Measurements from ENCODE around the gene GBF1. TPM values are rescaled to one million over a fixed set of nuclear protein-coding genes. Genes with fewer than 3 reads are reported as not detected.

GBF1 gene
- total and polyA plus RNA-seq, 2 of the 13 experiments (the other 11 are each of a cell fraction or from before 2014, with no cell fraction given), result 17.1 to 21.9 TPM

DNA sequence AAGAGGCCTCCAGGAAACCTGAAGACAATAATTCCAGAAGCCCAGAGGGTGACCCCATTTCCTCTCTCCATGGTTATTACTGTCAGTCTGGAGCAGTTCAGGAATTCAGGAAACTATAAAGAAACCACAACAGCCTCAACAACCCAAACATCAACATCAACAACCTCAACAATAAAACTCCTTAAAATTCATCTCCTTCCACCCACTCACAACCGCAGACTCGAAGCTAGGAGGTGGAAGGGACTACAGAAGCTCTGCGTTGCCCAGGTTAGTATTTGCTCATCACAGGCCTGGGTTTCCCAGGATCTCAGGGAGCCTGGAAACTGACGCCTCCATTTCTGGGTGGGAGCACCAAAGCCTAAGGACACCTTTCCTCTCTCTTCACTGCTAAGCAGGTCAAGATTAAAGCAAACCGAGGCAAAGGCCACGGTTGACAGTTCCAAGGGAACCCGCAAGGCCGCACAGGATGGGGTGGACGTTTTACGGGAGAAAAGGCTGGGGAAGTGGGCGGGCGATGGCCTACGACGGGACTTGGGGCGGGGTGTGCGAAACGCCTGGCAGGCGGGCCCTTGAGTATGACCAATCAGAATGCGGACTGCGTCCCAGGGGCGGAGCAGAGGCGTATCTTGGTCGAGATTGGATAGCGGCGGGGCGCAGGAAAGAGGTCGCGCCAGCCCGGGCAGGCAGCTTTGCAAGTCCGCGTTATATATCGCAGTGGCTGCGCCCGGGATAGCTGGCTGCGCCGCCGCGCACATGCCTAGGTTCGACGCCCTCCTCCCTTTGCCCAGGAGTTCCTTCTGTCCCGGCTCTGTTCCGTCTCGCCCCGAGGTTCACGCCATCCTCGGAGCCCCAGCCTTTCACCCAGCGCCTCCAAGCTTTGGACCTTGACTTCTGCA is 19.4 kb upstream of the GBF1 start, which contains the start of gene ELOVL3 (continued):
- TF ChIP-seq, protein P1, sequence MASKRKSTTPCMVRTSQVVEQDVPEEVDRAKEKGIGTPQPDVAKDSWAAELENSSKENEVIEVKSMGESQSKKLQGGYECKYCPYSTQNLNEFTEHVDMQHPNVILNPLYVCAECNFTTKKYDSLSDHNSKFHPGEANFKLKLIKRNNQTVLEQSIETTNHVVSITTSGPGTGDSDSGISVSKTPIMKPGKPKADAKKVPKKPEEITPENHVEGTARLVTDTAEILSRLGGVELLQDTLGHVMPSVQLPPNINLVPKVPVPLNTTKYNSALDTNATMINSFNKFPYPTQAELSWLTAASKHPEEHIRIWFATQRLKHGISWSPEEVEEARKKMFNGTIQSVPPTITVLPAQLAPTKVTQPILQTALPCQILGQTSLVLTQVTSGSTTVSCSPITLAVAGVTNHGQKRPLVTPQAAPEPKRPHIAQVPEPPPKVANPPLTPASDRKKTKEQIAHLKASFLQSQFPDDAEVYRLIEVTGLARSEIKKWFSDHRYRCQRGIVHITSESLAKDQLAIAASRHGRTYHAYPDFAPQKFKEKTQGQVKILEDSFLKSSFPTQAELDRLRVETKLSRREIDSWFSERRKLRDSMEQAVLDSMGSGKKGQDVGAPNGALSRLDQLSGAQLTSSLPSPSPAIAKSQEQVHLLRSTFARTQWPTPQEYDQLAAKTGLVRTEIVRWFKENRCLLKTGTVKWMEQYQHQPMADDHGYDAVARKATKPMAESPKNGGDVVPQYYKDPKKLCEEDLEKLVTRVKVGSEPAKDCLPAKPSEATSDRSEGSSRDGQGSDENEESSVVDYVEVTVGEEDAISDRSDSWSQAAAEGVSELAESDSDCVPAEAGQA (IDR thresholded peaks at IDR 0.05; ENCODE audit: low read depth), result no peak
- TF ChIP-seq, protein P1 (CRISPR knock-in tag; IDR thresholded peaks at IDR 0.05; ENCODE audit: borderline replicate concordance), result 0 out of 2 replicates have a peak, but pooled peaks have one; percentile 53
- TF ChIP-seq, protein P2, sequence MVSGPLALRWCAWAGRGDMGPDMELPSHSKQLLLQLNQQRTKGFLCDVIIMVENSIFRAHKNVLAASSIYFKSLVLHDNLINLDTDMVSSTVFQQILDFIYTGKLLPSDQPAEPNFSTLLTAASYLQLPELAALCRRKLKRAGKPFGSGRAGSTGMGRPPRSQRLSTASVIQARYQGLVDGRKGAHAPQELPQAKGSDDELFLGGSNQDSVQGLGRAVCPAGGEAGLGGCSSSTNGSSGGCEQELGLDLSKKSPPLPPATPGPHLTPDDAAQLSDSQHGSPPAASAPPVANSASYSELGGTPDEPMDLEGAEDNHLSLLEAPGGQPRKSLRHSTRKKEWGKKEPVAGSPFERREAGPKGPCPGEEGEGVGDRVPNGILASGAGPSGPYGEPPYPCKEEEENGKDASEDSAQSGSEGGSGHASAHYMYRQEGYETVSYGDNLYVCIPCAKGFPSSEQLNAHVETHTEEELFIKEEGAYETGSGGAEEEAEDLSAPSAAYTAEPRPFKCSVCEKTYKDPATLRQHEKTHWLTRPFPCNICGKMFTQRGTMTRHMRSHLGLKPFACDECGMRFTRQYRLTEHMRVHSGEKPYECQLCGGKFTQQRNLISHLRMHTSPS (CRISPR knock-in tag; IDR thresholded peaks at IDR 0.05; ENCODE audit: low read depth), result peak; percentile 80
- peak; percentile 84; the same call in 1 of the 2 replicates for TF ChIP-seq ZNF83 (CRISPR knock-in tag; IDR thresholded peaks at IDR 0.05; ENCODE audit: borderline replicate concordance)
- peak; percentile 87 for TF ChIP-seq ZNF777 (CRISPR knock-in tag; IDR thresholded peaks at IDR 0.05)
- TF ChIP-seq KAT8 (CRISPR knock-in tag; IDR thresholded peaks at IDR 0.05), result peak; percentile 61
- TF ChIP-seq ZNF709 (CRISPR knock-in tag; IDR thresholded peaks at IDR 0.05), result peak; percentile 97
- TF ChIP-seq, protein P3, sequence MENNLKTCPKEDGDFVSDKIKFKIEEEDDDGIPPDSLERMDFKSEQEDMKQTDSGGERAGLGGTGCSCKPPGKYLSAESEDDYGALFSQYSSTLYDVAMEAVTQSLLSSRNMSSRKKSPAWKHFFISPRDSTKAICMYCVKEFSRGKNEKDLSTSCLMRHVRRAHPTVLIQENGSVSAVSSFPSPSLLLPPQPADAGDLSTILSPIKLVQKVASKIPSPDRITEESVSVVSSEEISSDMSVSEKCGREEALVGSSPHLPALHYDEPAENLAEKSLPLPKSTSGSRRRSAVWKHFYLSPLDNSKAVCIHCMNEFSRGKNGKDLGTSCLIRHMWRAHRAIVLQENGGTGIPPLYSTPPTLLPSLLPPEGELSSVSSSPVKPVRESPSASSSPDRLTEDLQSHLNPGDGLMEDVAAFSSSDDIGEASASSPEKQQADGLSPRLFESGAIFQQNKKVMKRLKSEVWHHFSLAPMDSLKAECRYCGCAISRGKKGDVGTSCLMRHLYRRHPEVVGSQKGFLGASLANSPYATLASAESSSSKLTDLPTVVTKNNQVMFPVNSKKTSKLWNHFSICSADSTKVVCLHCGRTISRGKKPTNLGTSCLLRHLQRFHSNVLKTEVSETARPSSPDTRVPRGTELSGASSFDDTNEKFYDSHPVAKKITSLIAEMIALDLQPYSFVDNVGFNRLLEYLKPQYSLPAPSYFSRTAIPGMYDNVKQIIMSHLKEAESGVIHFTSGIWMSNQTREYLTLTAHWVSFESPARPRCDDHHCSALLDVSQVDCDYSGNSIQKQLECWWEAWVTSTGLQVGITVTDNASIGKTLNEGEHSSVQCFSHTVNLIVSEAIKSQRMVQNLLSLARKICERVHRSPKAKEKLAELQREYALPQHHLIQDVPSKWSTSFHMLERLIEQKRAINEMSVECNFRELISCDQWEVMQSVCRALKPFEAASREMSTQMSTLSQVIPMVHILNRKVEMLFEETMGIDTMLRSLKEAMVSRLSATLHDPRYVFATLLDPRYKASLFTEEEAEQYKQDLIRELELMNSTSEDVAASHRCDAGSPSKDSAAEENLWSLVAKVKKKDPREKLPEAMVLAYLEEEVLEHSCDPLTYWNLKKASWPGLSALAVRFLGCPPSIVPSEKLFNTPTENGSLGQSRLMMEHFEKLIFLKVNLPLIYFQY (CRISPR knock-in tag; IDR thresholded peaks at IDR 0.05; ENCODE audit: borderline replicate concordance), result no peak
- TF ChIP-seq GATAD2A (CRISPR knock-in tag; IDR thresholded peaks at IDR 0.05), result 0 out of 2 replicates have a peak, but pooled peaks have one; percentile 19
- TF ChIP-seq, protein P4, sequence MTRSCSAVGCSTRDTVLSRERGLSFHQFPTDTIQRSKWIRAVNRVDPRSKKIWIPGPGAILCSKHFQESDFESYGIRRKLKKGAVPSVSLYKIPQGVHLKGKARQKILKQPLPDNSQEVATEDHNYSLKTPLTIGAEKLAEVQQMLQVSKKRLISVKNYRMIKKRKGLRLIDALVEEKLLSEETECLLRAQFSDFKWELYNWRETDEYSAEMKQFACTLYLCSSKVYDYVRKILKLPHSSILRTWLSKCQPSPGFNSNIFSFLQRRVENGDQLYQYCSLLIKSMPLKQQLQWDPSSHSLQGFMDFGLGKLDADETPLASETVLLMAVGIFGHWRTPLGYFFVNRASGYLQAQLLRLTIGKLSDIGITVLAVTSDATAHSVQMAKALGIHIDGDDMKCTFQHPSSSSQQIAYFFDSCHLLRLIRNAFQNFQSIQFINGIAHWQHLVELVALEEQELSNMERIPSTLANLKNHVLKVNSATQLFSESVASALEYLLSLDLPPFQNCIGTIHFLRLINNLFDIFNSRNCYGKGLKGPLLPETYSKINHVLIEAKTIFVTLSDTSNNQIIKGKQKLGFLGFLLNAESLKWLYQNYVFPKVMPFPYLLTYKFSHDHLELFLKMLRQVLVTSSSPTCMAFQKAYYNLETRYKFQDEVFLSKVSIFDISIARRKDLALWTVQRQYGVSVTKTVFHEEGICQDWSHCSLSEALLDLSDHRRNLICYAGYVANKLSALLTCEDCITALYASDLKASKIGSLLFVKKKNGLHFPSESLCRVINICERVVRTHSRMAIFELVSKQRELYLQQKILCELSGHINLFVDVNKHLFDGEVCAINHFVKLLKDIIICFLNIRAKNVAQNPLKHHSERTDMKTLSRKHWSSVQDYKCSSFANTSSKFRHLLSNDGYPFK (CRISPR knock-in tag; IDR thresholded peaks at IDR 0.05; ENCODE audit: borderline replicate concordance), result peak; percentile 83; the same call in 1 of the 2 replicates
- no peak for TF ChIP-seq GABPA (IDR thresholded peaks at IDR 0.05; ENCODE audit: low read depth, low read length)
- TF ChIP-seq GABPA (CRISPR knock-in tag; IDR thresholded peaks at IDR 0.05; ENCODE audit: low read depth), result no peak
- no peak; the same call in 1 of the 2 replicates for TF ChIP-seq TP53 (CRISPR knock-in tag; conservative IDR thresholded peaks at IDR 0.05)
- peak; percentile 80; the same call in 1 of the 2 replicates for TF ChIP-seq ZNF256 (CRISPR knock-in tag; conservative IDR thresholded peaks at IDR 0.05)
